NCI-H1436 (cell line): ENCODE results near the gene ALOX12.
"Not testable (repeated sequence)": the region's sequence is repeated elsewhere in the genome, so short reads cannot be mapped to it uniquely, and the experiment has no call there.

Experiments
- DNase-seq: peaks from one replicate; lab custom pipeline; 2025; lab: John Stamatoyannopoulos, UW

The ALOX12 gene

GRCh38 chr17:6995500-6996255, at the start of gene ALOX12:
Gene ALOX12 (plus strand): TSS chr17:6996049. CDS start chr17:6996118, 69 bp downstream.
- no peak for DNase-seq

- no peak for DNase-seq
Measured at GRCh38 chr17:6947745-6948144, 48.1 kb upstream of the ALOX12 start.

- no peak for DNase-seq
Measured at GRCh38 chr17:6948562-6948961, 47.3 kb upstream of the ALOX12 start.

- no peak for DNase-seq
Measured at GRCh38 chr17:6948976-6949375, 46.9 kb upstream of the ALOX12 start.

GRCh38 chr17:6950938-6951337, 44.9 kb upstream of the ALOX12 start:
- DNase-seq: not testable (repeated sequence)

- no peak for DNase-seq
Measured at GRCh38 chr17:6953689-6954088, 42.2 kb upstream of the ALOX12 start.

- no peak for DNase-seq
Measured at GRCh38 chr17:6959700-6960099, 36.1 kb upstream of the ALOX12 start.

GRCh38 chr17:6969323-6969726, 26.5 kb upstream of the ALOX12 start:
- DNase-seq: no peak

GRCh38 chr17:6970992-6971391, 24.9 kb upstream of the ALOX12 start:
- DNase-seq: no peak

GRCh38 chr17:6979440-6979839, 16.4 kb upstream of the ALOX12 start:
- DNase-seq: not testable (repeated sequence)

- DNase-seq: no peak
Measured at GRCh38 chr17:6981426-6981825, 14.4 kb upstream of the ALOX12 start.

GRCh38 chr17:6985266-6985665, 10.6 kb upstream of the ALOX12 start:
- DNase-seq: no peak

- DNase-seq: no peak
Measured at GRCh38 chr17:6986676-6987075, 9.2 kb upstream of the ALOX12 start.

- DNase-seq: no peak
Measured at GRCh38 chr17:6989779-6990178, 6.1 kb upstream of the ALOX12 start.

- not testable (repeated sequence) for DNase-seq
Measured at GRCh38 chr17:6993613-6994056, 2.2 kb upstream of the ALOX12 start.

GRCh38 chr17:6994118-6994598, 1.7 kb upstream of the ALOX12 start:
- DNase-seq: no peak

GRCh38 chr17:6994666-6995256, 1.1 kb upstream of the ALOX12 start:
- DNase-seq: no peak

- no peak for DNase-seq
Measured at GRCh38 chr17:6996256-6997011, 585 bp downstream of the ALOX12 start.

GRCh38 chr17:6997171-6997570, 1.3 kb downstream of the ALOX12 start:
- no peak for DNase-seq

- DNase-seq: no peak
Measured at GRCh38 chr17:6998855-6999508, 3.1 kb downstream of the ALOX12 start.

- no peak for DNase-seq
Measured at GRCh38 chr17:7001318-7001961, 5.6 kb downstream of the ALOX12 start.
